SH-SY5Y (cell line): ENCODE results near the gene NR6A1.

Experiments used
- GATA2 ChIP-seq: IDR thresholded peaks from 2 replicates; pipeline ENCODE4 v1.6.1; 2011; ENCODE audit warnings: mild to moderate bottlenecking, low read depth, low read length
- GATA3 ChIP-seq: IDR thresholded peaks from 2 replicates; pipeline ENCODE4 v1.6.1; 2011; ENCODE audit warnings: low read depth, mild to moderate bottlenecking, low read length, moderate library complexity

GRCh38 chr9:124490004-124490403, 281.1 kb downstream of the NR6A1 start:
- TF ChIP-seq GATA2 (no peak), GATA3 (no peak)
